HFFc6 (cell line): ENCODE measurements around the gene C12orf76. TPM values are rescaled to one million over a fixed set of nuclear protein-coding genes. Genes with fewer than 3 reads are reported as not detected.
"Not testable (repeated sequence)": the region's sequence is repeated elsewhere in the genome, so short reads cannot be mapped to it uniquely, and the experiment has no call there.

Experiments
- DNase-seq: peaks from one replicate; pipeline ENCODE4 v3.0.0-alpha.2; 2018
- H3K27ac Mint-ChIP-seq: 2 replicates; pipeline ENCODE4 v1.8.0; 2020; ENCODE audit warnings: mild to moderate bottlenecking, mixed read lengths
- H3K27me3 Mint-ChIP-seq: 2 replicates; pipeline ENCODE4 v1.8.0; 2021; ENCODE audit warnings: mild to moderate bottlenecking, moderate library complexity, mixed read lengths; ENCODE audit not compliant: insufficient read depth
- H3K36me3 Mint-ChIP-seq: 2 replicates; pipeline ENCODE4 v1.8.0; 2021; ENCODE audit warnings: low read depth, mixed read lengths
- H3K4me1 Mint-ChIP-seq: 2 replicates; pipeline ENCODE4 v1.8.0; 2020; ENCODE audit warnings: low read depth, mixed read lengths
- H3K4me3 Mint-ChIP-seq: 2 replicates; pipeline ENCODE4 v1.8.0; 2020; ENCODE audit warnings: mild to moderate bottlenecking, moderate library complexity, mixed read lengths
- H3K9me3 Mint-ChIP-seq: 2 replicates; pipeline ENCODE4 v1.8.0; 2020; ENCODE audit warnings: mild to moderate bottlenecking, mixed read lengths
- long read RNA-seq: library from polyadenylated mRNA; unstranded; transcript quantifications from one replicate; pipeline ENCODE4 v2.0.0, GENCODE V29; 2019
- total RNA-seq, 6 experiments: library from RNA; stranded (reverse); fragmentation: NEBNext Ultra II Directional; extraction: Animal tissue kit (Norgen Biotek cat#: 25700); gene quantifications; 2 replicates in 1 of 6; 3 replicates in 5 of 6; pipeline ENCODE4 v1.2.3, GENCODE V29; 2021
- TF ChIP-seq, protein P1 (sequence below): fragments of 200-600 bp; sonication (generic); IDR thresholded peaks from 2 replicates; pipeline ENCODE4 v1.5.0; 2021; ENCODE audit warnings: antibody characterized with exemption, mild to moderate bottlenecking

The C12orf76 gene, protein sequence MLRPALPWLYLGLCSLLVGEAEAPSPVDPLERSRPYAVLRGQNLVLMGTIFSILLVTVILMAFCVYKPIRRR
- 1 to 10 TPM; 4.2 to 5.8 (median 4.6) TPM for total RNA-seq
- long read RNA-seq, partial matches to known transcripts, result 2 of 13 reads
- long read RNA-seq, other reads (novel, unspliced or antisense), result 4 of 13 reads

DNA sequence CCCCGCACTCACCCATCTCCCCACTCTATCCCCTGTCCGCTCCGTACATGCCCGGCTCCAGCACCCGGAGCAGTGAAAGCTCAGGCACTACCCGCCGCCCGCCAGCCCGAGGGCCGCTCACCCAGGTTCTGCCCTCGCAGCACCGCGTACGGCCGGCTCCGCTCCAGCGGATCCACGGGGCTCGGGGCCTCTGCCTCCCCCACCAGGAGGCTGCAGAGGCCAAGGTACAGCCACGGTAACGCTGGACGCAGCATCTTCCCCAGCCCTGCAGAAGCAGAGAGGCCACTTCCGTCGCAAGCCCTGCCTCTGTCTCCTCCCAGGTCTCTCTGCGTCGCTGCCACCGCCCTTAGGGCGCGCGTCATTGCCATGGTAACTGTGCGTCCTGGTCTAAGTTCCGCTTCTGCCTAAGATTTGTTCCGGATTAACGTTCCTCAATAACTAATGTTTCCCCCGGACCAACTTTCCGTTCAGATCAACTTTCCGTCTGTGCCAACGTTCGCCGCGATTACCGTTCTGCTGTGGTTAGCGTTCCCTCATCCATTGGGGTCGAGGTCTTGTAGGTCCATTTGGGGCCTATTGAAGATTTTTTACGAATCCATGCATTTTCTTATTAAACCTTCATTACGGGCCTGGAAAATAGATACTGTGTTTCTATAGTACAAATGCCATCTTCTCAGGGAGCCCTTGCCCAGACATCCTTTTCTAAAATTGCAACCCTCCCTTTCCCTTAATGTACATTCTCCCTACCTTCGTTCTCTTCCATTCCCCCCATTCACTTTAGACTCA, at the start of gene C12orf76:
C12orf76 (minus strand) TSS at position 281 of the 786 bp plus-strand sequence; CDS start at position 254, 27 bp downstream.
- H3K9me3 Mint-ChIP-seq, result no peaks in the 10 kb centered on the region
- H3K36me3 Mint-ChIP-seq, result peaks cover 4% of the 10 kb centered on the region; the same call in 1 of the 2 replicates
- H3K4me3 Mint-ChIP-seq, result peak within 1 kb of the TSS; percentile 91
- TF ChIP-seq, protein P1, sequence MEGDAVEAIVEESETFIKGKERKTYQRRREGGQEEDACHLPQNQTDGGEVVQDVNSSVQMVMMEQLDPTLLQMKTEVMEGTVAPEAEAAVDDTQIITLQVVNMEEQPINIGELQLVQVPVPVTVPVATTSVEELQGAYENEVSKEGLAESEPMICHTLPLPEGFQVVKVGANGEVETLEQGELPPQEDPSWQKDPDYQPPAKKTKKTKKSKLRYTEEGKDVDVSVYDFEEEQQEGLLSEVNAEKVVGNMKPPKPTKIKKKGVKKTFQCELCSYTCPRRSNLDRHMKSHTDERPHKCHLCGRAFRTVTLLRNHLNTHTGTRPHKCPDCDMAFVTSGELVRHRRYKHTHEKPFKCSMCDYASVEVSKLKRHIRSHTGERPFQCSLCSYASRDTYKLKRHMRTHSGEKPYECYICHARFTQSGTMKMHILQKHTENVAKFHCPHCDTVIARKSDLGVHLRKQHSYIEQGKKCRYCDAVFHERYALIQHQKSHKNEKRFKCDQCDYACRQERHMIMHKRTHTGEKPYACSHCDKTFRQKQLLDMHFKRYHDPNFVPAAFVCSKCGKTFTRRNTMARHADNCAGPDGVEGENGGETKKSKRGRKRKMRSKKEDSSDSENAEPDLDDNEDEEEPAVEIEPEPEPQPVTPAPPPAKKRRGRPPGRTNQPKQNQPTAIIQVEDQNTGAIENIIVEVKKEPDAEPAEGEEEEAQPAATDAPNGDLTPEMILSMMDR, result peak; percentile 36; the same call in 1 of the 2 replicates
- peak; percentile 96 for DNase-seq
- no peaks in the 10 kb centered on the region for H3K27me3 Mint-ChIP-seq
- peak within 1 kb of the TSS; percentile 94 for H3K27ac Mint-ChIP-seq
- H3K4me1 Mint-ChIP-seq, result peaks cover 29% of the 10 kb centered on the region

DNA sequence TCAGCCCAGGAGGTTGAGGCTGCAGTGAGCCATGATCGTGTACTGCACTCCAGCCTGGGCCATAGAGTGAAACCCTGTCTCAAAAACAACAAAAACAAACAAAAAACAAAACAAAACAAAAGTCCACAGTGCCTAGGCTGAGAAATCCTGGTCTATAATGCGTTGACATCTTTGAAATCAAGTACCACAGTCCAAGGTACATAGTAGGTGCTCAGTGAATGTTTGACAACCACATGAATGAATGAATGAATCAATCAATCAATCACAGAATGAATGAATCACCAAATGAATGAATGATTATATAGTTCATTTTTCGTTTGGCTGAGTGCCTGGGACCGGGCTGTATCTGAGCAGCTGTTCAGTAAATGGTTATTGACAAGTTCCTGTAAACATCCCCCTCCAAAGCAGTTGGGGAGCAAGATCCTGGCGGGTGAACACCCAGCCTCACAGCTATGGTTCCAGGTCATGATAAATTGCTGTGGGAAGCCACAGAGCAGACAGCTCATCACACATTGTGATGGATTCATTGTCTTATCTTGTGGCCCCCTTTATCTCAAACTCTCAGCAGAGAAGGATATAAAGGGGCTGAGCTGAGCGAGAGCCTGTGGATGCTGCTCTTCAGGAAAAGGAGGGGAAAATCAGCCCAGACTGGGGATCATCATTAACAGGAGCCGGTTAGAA, 45.4 kb upstream of the C12orf76 start:
- no peak overlapping the region for H3K27ac Mint-ChIP-seq
- peaks cover 19% of the 10 kb centered on the region for H3K27me3 Mint-ChIP-seq
- H3K4me1 Mint-ChIP-seq, result no peaks in the 10 kb centered on the region
- TF ChIP-seq, protein P1, result no peak
- H3K9me3 Mint-ChIP-seq, result no peaks in the 10 kb centered on the region
- H3K4me3 Mint-ChIP-seq, result no peak overlapping the region
- DNase-seq, result no peak
- H3K36me3 Mint-ChIP-seq, result no peaks in the 10 kb centered on the region

DNA sequence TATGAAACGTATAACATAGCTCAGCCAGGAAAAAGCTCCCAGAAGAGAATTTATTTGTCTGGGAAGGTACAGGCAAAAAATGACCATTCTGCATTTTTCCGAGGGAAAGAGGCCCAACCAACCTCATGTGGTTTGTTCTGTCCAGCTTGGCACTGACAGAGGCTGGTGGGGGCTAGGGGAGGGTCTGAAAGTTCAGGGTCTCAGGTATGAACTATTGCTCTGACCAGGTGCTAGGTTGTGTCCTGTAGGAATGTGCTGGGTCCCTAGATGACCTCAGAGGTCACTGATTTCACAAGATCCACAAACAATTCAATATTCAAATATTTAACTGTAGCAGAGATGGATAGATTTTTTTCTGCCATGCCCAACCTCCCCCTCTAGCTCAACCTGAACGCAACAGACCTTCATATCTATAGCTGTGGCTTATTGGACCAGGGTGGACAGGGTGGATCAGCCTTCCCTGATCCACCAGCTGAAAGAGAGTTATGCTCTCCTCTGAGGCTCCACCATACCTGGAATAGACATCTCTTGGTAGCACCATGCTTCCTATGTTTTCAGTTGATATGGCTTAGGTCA, 42.9 kb upstream of the C12orf76 start:
- Mint-ChIP-seq H3K27me3 (peaks cover 19% of the 10 kb centered on the region), H3K36me3 (no peaks in the 10 kb centered on the region), H3K27ac (no peak overlapping the region)

DNA sequence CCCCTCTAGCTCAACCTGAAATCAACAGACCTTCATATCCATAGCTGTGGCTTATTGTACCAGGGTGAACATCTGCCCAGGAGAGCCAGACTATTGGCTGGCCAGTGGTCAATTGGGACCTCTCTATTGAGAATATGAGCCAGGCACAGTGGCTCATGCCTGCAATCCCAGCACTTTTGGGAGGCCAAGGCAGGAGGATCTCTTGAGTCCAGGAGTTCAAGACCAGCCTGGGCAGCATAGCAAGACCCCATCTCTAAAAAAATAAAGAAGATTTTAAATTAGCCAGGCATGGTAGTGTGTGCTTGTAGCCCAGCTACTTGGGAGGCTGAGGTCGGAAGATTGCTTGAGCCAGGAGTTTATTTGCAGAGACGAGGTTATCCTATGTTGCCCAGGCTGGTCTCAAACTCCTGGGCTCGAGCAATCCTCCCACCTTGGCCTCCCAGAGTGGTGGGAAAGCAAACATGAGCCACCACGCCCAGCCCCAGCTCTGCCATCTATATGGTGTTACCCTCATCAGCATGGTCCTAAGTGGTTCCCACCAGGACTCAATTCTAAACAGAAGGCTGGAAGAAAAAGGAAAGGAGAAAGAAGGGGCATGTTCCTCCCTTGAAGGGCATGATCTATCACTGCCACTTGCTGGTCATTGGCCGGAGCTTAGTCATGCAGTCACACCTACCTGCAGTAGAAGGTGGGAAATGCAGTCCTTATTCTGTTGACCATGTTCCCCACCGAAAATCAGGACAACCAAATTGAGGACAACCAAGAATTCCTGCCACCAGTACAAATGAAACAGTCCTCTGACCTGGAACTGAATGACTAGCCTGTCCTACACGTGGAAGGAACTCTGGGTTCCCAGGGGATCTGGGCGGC, 42.2 kb upstream of the C12orf76 start:
- Mint-ChIP-seq H3K27ac (no peak overlapping the region), H3K27me3 (peaks cover 24% of the 10 kb centered on the region), H3K4me3 (no peak overlapping the region), H3K36me3 (no peaks in the 10 kb centered on the region), H3K4me1 (no peaks in the 10 kb centered on the region), H3K9me3 (no peaks in the 10 kb centered on the region)
- TF ChIP-seq, protein P1, result no peak
- no peak for DNase-seq

More for the DNA sequence above, 42.9 kb upstream of the C12orf76 start:
- H3K9me3 Mint-ChIP-seq, result no peaks in the 10 kb centered on the region
- TF ChIP-seq, protein P1, result no peak
- no peaks in the 10 kb centered on the region for H3K4me1 Mint-ChIP-seq
- DNase-seq, result no peak
- no peak overlapping the region for H3K4me3 Mint-ChIP-seq

DNA sequence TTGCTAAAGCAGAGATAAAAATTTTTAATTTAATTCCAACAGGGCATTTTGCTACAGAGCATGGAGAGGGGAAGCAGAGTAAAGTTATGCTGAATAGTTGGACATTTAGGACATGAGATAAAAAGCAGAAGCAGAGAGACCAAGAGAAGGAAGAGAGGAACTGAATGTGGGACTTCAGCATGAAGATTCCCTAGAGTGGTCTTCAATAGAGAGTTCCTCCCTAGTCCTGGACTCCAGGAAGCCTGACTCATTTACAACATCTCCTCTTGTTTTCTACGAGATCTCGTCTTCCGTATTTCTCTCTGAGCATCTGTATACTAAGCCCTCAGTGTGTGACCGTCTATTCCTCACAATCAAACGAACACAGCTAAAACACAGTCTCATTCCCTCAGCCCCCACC, 40.6 kb upstream of the C12orf76 start:
- no peaks in the 10 kb centered on the region for H3K9me3 Mint-ChIP-seq
- no peak for DNase-seq
- H3K36me3 Mint-ChIP-seq, result no peaks in the 10 kb centered on the region
- H3K4me3 Mint-ChIP-seq, result no peak overlapping the region
- TF ChIP-seq, protein P1, result no peak
- H3K27me3 Mint-ChIP-seq, result peaks cover 27% of the 10 kb centered on the region
- no peak overlapping the region for H3K27ac Mint-ChIP-seq
- no peaks in the 10 kb centered on the region for H3K4me1 Mint-ChIP-seq

DNA sequence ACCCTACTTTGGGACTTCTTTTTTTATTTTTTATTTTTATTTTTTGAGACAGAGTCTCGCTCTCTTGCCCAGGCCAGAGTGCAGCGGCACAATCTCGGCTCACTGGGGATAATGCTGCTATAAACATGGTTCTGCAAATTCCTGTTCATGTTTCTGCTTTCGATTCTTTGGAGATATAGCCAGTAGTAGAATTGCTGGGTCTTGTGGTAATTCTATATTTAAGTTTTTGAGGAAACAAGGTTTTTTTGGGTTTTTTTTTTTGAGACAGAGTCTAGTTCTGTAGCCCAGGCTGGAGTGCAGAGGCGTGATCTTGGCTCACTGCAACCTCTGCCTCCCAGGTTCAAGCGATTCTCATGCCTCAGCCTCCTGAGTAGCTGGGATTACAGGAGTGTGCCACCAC, 39.9 kb upstream of the C12orf76 start:
- not testable (repeated sequence) for H3K27ac Mint-ChIP-seq, H3K4me3 Mint-ChIP-seq, H3K9me3 Mint-ChIP-seq, H3K36me3 Mint-ChIP-seq, H3K4me1 Mint-ChIP-seq, DNase-seq
- peaks cover 26% of the 10 kb centered on the region for H3K27me3 Mint-ChIP-seq
